IgD-negative memory B cell (primary cell): Measurements from ENCODE around the gene DCANP1. TPM values are rescaled to one million over a fixed set of nuclear protein-coding genes. Genes with fewer than 3 reads are reported as not detected.

Experiments
- H3K27ac Mint-ChIP-seq, 3 donors: one replicate each; pipeline ENCODE4 v1.8.0; 2020 to 2022; ENCODE audit warnings: mild to moderate bottlenecking in 3 of 3, mixed read lengths in 3 of 3, moderate library complexity in 1 of 3
- H3K27me3 Mint-ChIP-seq: one replicate; pipeline ENCODE4 v1.8.0; 2021; ENCODE audit warnings: mixed read lengths
- H3K36me3 Mint-ChIP-seq: one replicate; pipeline ENCODE4 v1.8.0; 2020; ENCODE audit warnings: mild to moderate bottlenecking, mixed read lengths
- H3K4me1 Mint-ChIP-seq, 3 donors: one replicate each; pipeline ENCODE4 v1.8.0; 2020 to 2022; ENCODE audit warnings: mixed read lengths in 3 of 3, mild to moderate bottlenecking in 1 of 3
- H3K4me3 Mint-ChIP-seq, 4 donors: one replicate each; pipeline ENCODE4 v1.8.0; 2020 to 2022; ENCODE audit warnings: mild to moderate bottlenecking in 4 of 4, mixed read lengths in 4 of 4, moderate library complexity in 3 of 4
- H3K9me3 Mint-ChIP-seq, 3 donors: one replicate each; pipeline ENCODE4 v1.8.0; 2020 to 2021; ENCODE audit warnings: mixed read lengths in 3 of 3, mild to moderate bottlenecking in 1 of 3
- polyA plus RNA-seq: library from polyadenylated mRNA; unstranded; fragments of 300-500 nt; fragmentation: Illumina TruSeq; gene quantifications from one replicate; pipeline ENCODE4 v1.2.3, GENCODE V29; 2021

Gene DCANP1
- polyA plus RNA-seq, 1 donor from 2014 or later: not detected

GRCh38 chr5:135434591-135435466 lies 12.3 kb downstream of the DCANP1 start:
- Mint-ChIP-seq H3K9me3 (peaks cover 0 to 2% (median 0%) of the 10 kb centered on the region in 3 donors), H3K27ac (no peak overlapping the region), H3K36me3 (no peaks in the 10 kb centered on the region), H3K27me3 (peaks cover 8% of the 10 kb centered on the region), H3K4me1 (peaks cover 4 to 8% (median 6%) of the 10 kb centered on the region in 3 donors), H3K4me3 (peak overlapping the region in 1 of 4 donors; percentile 12)

DNA sequence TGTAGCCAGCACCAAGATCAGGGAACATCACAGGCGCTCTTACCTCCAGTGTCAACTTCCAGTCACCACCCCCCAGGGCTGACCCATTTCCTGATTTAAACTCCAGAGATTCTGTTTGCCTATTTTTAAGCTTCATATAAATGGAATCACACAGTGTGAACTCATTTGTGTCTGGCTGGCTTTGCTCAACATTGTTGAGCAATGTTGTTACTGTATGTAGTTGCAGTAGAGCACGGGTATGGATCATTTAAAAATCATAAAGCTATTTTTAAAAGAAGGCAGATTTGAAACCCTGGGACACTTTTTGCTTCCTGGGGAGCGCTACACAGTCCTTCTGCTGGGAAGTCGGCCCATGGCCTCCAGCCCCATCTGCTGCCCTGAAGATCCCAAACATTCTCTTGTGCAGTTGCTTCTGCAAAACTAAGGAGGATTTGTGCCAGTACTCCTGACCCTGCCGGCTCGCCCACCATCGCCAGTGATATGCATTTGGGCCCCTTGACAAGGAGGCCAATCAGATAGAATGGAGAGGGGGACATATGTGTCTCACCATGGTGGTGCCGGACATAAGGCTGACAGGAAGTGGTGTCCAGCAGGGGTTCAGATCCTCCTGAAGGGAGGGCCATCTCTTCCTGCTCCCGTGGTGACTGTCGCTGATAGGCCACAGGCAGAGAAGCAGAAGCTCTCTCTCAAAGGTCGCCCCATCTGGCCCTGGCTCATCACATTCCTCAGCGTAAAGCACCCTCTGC lies 13.3 kb downstream of the DCANP1 start:
- peaks cover 3 to 4% (median 3%) of the 10 kb centered on the region in 3 donors for H3K9me3 Mint-ChIP-seq
- H3K27ac Mint-ChIP-seq: no peak overlapping the region
- H3K4me1 Mint-ChIP-seq: peaks cover 4 to 8% (median 6%) of the 10 kb centered on the region in 3 donors
- no peaks in the 10 kb centered on the region for H3K36me3 Mint-ChIP-seq
- H3K27me3 Mint-ChIP-seq: peaks cover 9% of the 10 kb centered on the region
- no peak overlapping the region for H3K4me3 Mint-ChIP-seq

DNA sequence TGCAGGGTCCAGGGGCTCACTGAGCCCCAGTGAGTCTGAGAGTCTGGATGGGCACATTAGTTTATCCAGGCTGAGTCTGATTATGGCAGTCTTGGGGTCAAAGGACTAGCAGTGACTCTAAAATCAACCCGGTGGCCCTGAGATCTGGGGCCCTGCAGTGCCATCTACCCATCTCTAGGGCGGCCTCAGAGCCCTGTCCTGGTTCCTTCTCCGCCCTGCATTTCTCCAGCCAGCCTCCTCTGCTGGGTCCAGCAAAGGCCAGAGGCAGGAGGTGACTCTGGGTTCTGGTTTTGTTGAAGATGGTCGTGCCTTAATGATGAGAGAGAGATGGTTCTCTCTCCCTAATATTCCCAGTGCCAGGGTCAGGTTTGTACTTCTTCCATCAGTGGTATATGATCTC lies 15.0 kb downstream of the DCANP1 start:
- H3K4me3 Mint-ChIP-seq: no peak overlapping the region
- peaks cover 15% of the 10 kb centered on the region for H3K27me3 Mint-ChIP-seq
- no peaks in the 10 kb centered on the region for H3K36me3 Mint-ChIP-seq
- peaks cover 0 to 4% (median 1%) of the 10 kb centered on the region in 3 donors for H3K4me1 Mint-ChIP-seq
- H3K9me3 Mint-ChIP-seq: peaks cover 6 to 8% (median 8%) of the 10 kb centered on the region in 3 donors
- no peak overlapping the region for H3K27ac Mint-ChIP-seq

- H3K27ac Mint-ChIP-seq: no peak overlapping the region
- peaks cover 0 to 2% (median 0%) of the 10 kb centered on the region in 3 donors for H3K4me1 Mint-ChIP-seq
- no peaks in the 10 kb centered on the region for H3K36me3 Mint-ChIP-seq
- peak overlapping the region in 1 of 4 donors; percentile 9 for H3K4me3 Mint-ChIP-seq
- H3K27me3 Mint-ChIP-seq: peaks cover 11% of the 10 kb centered on the region
- H3K9me3 Mint-ChIP-seq: peaks cover 6 to 8% (median 8%) of the 10 kb centered on the region in 3 donors
These were observed 17.1 kb downstream of the DCANP1 start for GRCh38 chr5:135430135-135430437.

GRCh38 chr5:135429301-135430134 lies 17.6 kb downstream of the DCANP1 start:
- Mint-ChIP-seq H3K4me1 (peaks cover 0 to 2% (median 0%) of the 10 kb centered on the region in 3 donors), H3K4me3 (no peak overlapping the region), H3K27me3 (peaks cover 11% of the 10 kb centered on the region), H3K9me3 (peaks cover 6 to 8% (median 8%) of the 10 kb centered on the region in 3 donors), H3K36me3 (no peaks in the 10 kb centered on the region), H3K27ac (no peak overlapping the region)

DNA sequence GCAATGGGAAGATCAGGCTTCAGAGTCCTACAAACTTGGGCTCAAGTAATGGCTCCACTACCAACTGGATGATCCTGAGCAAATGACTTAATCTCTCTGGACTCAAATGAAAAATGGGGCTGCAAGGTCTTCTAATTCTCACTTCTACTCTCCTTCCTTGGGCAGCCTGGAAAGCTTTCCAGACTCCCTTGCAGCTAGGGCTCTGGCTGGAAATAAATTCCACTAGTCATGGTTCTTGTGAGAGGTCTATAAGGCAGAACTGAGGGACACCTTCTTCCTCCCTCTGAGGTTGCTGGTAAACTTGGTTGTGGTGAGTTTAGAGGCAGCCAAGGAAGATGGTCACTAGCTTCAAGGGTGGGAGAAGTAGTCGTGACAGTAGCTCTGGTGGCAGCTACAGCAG lies 18.6 kb downstream of the DCANP1 start:
- H3K4me1 Mint-ChIP-seq: peaks cover 0 to 2% (median 0%) of the 10 kb centered on the region in 3 donors
- H3K36me3 Mint-ChIP-seq: no peaks in the 10 kb centered on the region
- H3K4me3 Mint-ChIP-seq: no peak overlapping the region

DNA sequence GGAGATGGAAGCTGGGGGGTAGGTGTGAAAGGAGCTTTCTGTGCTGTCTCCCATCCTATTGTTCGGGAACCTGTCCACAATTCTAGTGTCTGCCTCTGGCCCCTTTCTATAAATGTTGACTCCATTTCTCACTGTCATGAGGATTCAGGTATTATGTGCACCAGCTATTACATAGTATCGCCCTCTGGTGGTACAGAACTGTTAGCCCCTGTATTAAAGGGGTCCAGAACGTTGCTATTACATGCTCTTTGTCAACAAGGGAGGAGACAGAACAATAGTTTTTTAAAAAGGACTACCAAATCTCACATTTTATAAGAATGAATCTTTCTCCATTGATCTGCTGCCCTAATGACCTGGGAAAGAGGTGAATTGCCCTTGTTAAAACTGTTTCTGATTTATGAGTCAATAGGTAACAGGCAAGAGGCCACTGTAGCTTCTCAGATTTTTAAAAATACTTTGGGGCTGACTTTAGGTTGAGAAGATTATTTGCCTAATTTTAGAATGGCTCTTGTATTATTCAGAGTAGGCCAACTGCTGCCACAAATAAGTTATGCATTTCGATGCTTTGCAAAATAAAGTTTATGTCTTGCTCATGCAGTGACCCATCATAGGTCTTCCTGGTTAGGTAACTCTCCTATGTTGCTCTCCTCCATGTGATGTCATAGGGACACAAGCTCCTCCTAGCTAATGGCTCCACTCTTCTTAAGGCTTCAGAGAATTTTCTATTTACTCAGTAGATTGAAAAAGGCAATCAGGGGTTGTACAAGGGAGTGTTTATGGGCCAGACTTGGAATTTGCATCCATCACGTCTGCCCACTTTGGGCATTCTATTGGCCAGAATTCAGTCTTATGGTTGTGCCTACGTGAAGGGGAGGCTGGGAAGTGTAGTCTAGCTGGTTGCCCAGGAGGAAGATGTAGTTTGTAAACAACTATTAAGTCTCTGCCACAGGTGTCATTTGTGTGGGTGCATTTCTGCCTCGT lies 20.8 kb downstream of the DCANP1 start:
- Mint-ChIP-seq H3K36me3 (no peaks in the 10 kb centered on the region), H3K27ac (no peak overlapping the region), H3K4me1 (peaks cover 0 to 2% (median 0%) of the 10 kb centered on the region in 3 donors), H3K9me3 (peaks cover 6 to 8% (median 8%) of the 10 kb centered on the region in 3 donors), H3K27me3 (peaks cover 17% of the 10 kb centered on the region), H3K4me3 (no peak overlapping the region)

More for the DNA sequence above, 18.6 kb downstream of the DCANP1 start:
- peaks cover 11% of the 10 kb centered on the region for H3K27me3 Mint-ChIP-seq
- H3K27ac Mint-ChIP-seq: no peak overlapping the region
- peaks cover 6 to 8% (median 8%) of the 10 kb centered on the region in 3 donors for H3K9me3 Mint-ChIP-seq

GRCh38 chr5:135425641-135426040 lies 21.5 kb downstream of the DCANP1 start:
- H3K4me3 Mint-ChIP-seq: no peak overlapping the region

GRCh38 chr5:135423846-135424168 lies 23.3 kb downstream of the DCANP1 start:
- peaks cover 6 to 10% (median 7%) of the 10 kb centered on the region in 3 donors for H3K9me3 Mint-ChIP-seq
- H3K4me1 Mint-ChIP-seq: peaks cover 0 to 2% (median 0%) of the 10 kb centered on the region in 3 donors
- H3K4me3 Mint-ChIP-seq: no peak overlapping the region
- H3K27me3 Mint-ChIP-seq: peaks cover 21% of the 10 kb centered on the region
- H3K27ac Mint-ChIP-seq: no peak overlapping the region
- no peaks in the 10 kb centered on the region for H3K36me3 Mint-ChIP-seq

More at GRCh38 chr5:135425641-135426040, 21.5 kb downstream of the DCANP1 start:
- Mint-ChIP-seq H3K27me3 (peaks cover 17% of the 10 kb centered on the region), H3K9me3 (peaks cover 6 to 8% (median 7%) of the 10 kb centered on the region in 3 donors), H3K27ac (no peak overlapping the region), H3K36me3 (no peaks in the 10 kb centered on the region), H3K4me1 (peaks cover 0 to 2% (median 0%) of the 10 kb centered on the region in 3 donors)

DNA sequence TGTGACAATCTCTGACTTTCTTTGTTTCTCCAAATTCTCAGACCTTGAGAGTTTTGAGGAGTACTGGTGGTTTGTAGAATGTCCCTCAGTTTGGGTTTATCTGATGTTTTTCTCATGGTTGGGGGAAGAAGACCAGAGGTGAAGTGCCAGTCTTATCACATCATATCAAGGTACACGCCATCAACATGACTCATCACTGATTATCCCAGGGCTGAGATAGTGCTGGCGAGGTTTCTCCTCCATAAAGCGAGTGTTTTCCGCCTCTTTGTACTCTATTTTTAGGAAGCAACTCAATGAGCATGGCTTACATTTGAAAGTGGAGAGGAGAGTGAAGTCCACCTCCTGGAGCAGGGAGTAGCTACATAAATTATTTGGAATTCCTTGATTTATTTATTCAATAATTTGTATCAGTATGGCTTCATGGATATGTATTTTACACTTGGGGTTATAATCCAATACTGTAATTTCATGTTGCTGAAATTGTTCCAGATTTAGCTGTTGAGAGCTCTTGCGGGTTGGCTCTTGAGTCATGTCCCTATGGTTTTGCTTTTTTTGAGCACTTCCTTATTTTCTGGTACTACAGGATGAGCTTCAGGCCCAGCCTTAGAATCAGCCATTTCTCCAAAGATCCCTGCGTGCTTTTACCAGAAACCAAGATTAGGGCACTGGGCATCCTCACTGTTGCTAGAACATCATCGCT lies 23.9 kb downstream of the DCANP1 start:
- Mint-ChIP-seq H3K4me1 (peaks cover 0 to 2% (median 0%) of the 10 kb centered on the region in 3 donors), H3K9me3 (peaks cover 3 to 6% (median 6%) of the 10 kb centered on the region in 3 donors), H3K36me3 (no peaks in the 10 kb centered on the region), H3K4me3 (no peak overlapping the region), H3K27ac (no peak overlapping the region), H3K27me3 (peaks cover 20% of the 10 kb centered on the region)

GRCh38 chr5:135422419-135422818 lies 24.7 kb downstream of the DCANP1 start:
- H3K27me3 Mint-ChIP-seq: peaks cover 22% of the 10 kb centered on the region
- peaks cover 3 to 6% (median 4%) of the 10 kb centered on the region in 3 donors for H3K9me3 Mint-ChIP-seq

GRCh38 chr5:135417083-135417482 lies 30.1 kb downstream of the DCANP1 start:
- H3K27me3 Mint-ChIP-seq: peaks cover 22% of the 10 kb centered on the region
- peaks cover 3% of the 10 kb centered on the region for H3K36me3 Mint-ChIP-seq
- H3K27ac Mint-ChIP-seq: no peak overlapping the region
- no peak overlapping the region for H3K4me3 Mint-ChIP-seq
- no peaks in the 10 kb centered on the region for H3K4me1 Mint-ChIP-seq
- H3K9me3 Mint-ChIP-seq: peaks cover 3 to 8% (median 6%) of the 10 kb centered on the region in 3 donors

More at GRCh38 chr5:135422419-135422818, 24.7 kb downstream of the DCANP1 start:
- Mint-ChIP-seq H3K4me3 (no peak overlapping the region), H3K4me1 (peaks cover 0 to 2% (median 0%) of the 10 kb centered on the region in 3 donors), H3K27ac (no peak overlapping the region), H3K36me3 (no peaks in the 10 kb centered on the region)

GRCh38 chr5:135405082-135405481 lies 42.1 kb downstream of the DCANP1 start:
- Mint-ChIP-seq H3K4me1 (peaks cover 0 to 2% (median 0%) of the 10 kb centered on the region in 3 donors), H3K4me3 (no peak overlapping the region), H3K36me3 (no peaks in the 10 kb centered on the region), H3K27ac (no peak overlapping the region), H3K27me3 (peaks cover 6% of the 10 kb centered on the region), H3K9me3 (peaks cover 0 to 3% (median 0%) of the 10 kb centered on the region in 3 donors)
